Inflammatory macrophage treated with lipopolysaccharide for 4 hours (primary cell): ENCODE data around the gene ATP7A.
"Not testable (repeated sequence)": the region's sequence is repeated elsewhere in the genome, so short reads cannot be mapped to it uniquely, and the experiment has no call there.

ENCODE experiments used
- DNase-seq: peaks from one replicate; pipeline ENCODE4 v3.0.0-alpha.2; 2020

ATP7A gene

DNA sequence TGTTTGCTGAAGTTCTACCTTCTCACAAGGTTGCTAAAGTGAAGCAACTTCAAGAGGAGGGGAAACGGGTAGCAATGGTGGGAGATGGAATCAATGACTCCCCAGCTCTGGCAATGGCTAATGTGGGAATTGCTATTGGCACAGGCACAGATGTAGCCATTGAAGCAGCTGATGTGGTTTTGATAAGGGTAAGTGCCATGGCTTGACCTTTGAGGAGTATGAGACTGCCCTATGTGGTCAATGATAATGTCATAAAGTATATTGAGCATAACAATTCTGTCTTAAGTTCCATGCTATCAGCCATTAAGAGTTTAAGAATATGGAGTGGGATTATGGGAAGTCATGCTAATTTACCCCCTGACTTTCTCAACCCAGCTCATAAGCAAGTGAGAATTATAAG is 132.1 kb downstream of the ATP7A start:
- no peak for DNase-seq

DNA sequence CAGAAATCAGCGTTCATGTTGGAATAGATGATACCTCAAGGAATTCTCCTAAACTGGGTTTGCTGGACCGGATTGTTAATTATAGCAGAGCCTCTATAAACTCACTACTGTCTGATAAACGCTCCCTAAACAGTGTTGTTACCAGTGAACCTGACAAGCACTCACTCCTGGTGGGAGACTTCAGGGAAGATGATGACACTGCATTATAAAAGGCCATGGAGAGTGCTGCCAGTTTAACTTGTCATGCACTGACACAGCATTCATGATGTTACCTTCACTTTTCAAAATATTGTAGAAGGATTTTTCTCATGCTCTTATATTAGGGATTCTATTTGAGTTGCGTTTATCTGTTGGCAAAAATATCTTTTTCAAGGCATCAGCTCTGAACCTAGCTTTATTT is 135.9 kb downstream of the ATP7A start:
- DNase-seq = no peak

DNA sequence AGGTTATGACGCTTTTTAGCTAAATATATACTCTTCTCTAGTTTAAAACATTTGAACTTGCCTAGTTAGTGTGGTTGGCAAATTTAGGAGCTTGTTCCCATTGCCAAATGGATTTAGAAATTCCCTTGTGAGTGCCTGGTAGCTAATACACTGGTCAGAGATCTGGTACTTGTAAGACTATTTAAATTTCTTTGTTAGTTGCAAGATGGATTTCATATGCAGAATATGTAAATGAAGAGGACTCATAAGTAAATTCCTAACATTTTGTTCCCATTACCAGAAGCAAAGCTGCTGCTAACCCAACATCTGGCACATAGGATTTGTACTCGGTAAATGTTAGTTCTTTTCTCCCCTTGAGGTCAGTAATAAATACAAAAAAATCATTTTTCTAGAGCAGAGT is 137.6 kb downstream of the ATP7A start:
- DNase-seq = no peak

DNA sequence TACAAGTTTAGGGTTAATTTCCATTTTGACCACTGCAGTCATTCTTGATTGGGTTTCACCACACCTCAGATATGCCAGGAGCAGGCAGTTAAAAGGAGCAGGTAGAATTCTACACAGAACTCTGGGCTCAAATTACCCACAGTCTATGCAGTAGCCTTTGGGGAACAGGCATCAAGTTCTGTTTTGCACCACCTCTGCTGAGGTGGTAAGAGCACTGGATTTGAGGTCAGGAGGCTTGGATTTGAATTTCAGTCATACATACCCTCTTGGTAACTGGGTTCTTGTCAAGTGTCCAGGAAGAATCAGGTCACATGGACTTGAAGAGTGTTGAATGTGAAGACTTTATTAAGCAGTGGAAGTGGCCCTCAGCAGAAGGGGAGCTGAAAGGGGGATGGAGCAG is 153.2 kb downstream of the ATP7A start:
- no peak for DNase-seq

DNA sequence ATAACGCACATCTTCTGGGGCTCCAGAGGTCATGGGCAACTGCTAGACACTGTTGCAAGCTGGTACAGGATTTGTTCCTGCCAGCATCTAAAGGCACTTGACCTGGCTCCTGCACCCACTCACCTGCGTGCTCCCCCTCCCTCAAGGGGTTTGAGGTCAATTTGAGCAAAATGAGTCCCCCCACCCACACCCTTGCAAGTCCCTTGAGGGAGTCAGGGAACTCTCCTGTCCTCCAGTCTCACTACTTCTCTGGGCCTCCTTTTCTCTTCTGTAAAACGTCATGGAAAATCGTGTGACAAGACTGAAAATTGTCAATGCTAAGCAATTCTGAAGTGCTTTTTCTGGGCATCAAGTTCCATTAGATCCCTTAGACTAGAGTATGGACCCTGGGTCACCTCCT is 153.7 kb downstream of the ATP7A start:
- no peak for DNase-seq

DNA sequence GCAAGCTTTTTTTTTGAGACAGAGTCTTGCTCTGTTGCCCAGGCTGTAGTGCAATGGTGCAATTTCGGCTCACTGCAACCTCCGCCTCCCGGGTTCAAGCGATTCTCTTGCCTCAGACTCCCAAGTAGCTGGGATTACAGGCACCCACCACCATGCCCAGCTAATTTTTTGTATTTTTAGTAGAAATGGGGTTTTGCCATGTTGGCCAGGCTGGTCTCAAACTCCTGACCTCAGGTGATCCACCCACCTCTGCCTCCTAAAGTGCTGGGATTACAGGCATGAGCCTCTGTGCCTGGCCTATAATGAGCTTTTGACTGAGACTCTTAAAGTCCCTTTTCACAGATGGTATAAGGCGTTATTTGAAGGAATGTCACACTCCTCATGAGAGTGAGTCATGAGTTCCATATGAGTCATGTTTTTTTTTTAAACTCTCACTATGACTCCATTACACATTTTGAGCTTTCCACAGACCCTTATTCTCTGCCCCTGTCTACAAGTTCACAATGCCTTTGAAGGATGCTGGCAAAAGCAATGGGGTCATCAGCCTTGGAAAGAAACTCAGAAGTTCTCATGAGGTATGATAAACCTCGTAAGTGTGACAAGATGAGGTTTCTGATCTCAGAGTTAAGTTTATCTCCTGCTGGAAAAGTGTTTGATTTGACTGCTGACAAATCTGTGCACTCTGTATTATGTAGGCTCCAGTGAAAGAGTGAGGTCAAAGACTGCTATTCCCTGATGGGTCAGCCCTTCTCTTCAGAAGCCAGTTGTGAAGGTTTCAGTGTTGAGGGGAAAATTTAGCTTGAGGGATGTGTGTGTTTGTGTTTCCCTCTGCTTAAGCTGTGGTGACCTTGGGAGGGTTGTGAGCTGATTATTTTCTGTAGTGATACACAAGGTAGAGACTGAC is 154.5 kb downstream of the ATP7A start:
- DNase-seq = peak; percentile 58

DNA sequence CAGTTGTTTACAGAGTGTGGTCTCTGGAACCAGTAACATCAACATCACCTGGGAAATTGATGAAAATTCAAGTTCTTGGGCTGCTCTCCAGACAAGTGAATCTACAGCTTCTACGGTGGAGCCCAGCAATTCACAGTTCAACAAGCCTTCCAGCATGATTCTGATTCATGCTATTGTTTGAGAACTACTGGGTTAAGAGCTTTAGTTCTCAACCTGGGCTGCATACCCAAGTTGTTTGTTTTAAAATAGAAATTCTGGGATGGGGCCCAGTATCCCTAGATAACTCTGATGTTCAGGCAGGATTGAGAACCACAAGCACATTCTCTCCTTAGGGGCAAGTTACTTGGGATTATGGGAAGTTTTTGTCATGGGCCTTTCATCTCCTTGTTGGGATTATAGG is 155.6 kb downstream of the ATP7A start:
- no peak for DNase-seq

DNA sequence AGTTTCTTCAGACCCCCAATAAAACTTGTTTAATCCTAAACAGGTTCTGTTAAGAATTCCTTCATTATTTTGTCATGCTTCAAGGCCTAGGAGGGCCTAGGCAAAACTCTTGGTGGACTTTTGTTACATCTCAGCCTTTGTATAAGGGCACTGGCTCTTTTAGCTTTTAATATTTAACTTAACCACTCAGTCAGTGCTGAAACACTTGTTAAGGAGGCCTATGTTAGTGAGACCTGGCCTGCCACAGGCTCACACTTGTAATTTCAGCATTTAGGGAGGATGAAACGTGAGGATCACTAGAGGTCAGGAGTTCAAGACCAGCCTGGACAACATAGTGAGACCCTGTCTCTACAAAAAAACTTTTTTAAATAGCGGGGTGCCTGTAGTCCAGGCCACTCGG is 160.8 kb downstream of the ATP7A start:
- no peak for DNase-seq

DNA sequence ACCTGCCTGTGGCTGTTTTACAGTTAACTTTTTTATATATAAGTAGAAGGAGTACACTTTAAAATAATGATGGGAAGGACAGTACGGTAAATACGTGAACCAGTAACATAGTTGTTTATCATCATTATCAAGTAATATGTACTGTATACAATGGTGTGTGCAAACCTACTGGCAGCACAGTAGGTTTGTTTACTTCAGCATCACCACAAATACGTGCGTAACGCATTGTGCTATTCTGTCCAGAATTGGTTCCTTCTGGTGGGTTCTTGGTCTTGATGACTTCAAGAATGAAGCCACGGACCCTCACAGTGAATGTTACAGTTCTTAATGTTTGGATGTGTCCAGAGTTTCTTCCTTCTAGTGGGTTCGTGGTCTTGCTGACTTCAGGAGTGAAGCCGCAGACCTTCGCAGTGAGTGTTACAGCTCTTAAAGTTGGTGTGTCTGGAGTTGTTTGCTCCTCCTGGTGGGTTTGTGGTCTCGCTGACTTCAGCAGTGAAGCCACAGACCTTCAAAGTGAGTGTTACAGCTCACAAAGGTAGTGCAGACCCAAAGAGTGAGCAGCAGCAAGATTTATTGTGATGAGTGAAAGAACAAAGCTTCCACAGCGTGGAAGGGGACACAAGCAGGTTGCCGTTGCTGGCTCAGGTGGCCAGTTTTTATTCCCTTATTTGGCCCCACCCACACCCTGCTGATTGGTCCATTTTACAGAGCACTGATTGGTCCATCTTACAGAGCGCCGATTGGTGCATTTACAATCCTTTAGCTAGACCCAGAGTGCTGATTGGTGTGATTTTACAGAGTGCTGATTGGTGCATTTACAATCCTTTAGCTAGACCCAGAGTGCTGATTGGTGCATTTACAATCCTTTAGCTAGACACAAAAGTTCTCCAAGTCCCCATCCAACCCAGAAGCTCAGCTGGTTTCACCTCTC is 162.9 kb downstream of the ATP7A start:
- not testable (repeated sequence) for DNase-seq

DNA sequence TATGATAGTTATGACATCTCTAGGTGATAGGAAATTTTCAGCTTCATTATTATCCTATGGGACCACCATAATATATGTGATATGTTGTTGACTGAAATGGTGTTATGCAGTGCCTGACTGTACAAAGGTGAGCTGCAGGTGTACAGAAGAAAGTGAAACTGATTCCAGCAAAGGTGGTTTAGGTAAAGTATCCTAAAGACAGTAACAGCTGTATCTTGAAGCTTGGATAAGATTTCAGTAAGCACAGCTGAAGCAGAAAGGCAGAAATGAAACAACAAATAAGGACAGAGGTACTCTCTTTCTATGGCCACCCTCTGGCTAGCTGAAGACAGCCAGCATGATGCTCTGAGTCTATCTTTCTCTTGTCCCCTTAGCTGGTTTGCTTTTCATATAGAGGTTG is 163.6 kb downstream of the ATP7A start:
- DNase-seq = no peak

DNA sequence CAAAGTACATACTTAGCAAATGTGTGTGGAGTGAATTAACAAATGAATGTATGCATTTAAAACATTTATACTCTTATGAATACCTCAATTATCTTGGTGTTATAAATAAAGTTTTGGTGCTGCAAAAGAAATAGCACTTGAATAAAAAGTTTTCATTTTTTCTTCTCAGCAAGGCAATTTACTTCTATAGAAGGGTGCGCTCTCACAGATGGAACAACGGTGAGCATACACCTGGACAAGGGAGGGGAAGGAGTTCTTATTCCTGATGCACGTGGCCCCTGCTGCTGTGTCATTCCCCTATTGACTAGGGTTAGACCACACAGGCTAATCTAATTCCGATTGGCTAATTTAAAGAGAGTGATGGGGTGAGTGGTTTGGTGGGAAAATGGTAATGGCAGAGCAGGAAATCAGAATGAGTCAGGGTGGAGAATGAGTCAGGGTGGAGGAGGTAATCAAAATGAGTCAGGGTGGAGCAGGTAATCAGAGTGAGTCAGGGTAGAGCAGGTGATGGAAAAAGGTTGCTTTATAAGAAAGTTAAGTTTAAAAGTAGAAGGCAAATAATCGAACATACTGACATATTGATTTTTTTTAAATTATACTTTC is 165.4 kb downstream of the ATP7A start:
- DNase-seq = no peak

DNA sequence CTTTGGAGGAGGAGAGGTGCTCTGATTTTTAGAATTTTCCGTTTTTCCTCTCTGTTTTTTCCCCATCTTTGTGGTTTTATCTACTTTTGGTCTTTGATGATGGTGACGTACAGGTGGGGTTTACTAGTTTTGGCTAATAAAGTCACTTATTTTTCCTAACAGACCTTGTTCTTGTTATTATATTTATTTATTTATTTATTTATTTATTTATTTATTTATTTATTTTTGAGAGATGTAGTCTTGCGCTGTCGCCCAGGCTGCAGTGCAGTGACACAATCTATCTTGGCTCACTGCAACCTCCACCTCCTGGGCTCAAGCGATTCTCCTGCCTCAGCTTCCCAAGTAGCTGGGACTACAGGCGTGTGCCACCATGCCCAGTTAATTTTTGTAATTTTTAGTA is 170.9 kb downstream of the ATP7A start:
- not testable (repeated sequence) for DNase-seq

DNA sequence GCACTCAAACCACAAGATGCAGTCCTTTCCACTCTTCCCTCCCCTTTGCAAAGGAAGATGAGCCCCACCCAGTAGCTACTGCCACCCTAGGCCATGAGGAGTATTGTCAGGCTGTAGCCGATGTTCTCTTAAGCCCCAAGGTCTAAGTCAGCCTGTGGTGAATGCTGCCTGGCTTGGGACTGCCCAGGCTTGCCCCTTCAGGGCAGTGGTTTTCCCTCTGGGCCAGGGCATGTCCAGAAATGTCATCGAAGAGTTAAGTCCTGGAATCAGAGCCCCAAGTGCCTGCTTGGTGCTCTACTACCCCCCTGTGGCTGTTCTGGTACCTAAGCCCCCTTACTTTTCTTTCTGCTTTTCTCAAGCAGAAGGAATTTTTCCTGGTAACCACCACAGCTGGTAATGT is 181.8 kb downstream of the ATP7A start:
- no peak for DNase-seq

DNA sequence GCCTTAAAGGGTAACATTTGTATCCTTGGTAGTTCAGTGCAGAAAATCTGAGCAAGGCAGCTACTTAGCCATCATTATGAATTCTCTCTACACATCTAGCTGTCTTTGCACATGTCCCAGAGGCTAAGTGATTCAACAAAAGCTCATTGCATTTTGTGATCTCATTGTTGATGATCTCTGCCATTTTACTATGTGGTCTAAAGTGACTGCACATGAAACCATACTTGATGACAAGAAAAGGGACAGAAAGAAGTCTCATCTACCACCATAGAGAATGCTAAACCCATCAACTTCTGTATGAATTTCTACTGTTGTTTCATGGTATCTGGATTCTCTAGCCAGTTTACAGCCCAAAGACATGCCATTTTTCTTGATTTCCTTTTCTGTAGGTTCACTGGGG is 187.6 kb downstream of the ATP7A start:
- no peak for DNase-seq
